ENCODE measurements around the gene ZNF609. TPM values are rescaled to one million over a fixed set of nuclear protein-coding genes. Genes with fewer than 3 reads are reported as not detected.
"Not testable (repeated sequence)": the region's sequence is repeated elsewhere in the genome, so short reads cannot be mapped to it uniquely, and the experiment has no call there.

The ZNF609 gene
- total and polyA plus RNA-seq, 2 experiments from 2014 or later, result 6.3 to 11.3 TPM

GRCh38 chr15:64624242-64624641, 163.9 kb downstream of the ZNF609 start:
- Histone ChIP-seq H3K36me3 (ENCODE audit: low read depth) (no peaks in the 10 kb centered on the region), H3K4me2 (ENCODE audit: unreplicated experiment) (no peak overlapping the region), H3K27ac (no peak overlapping the region), H3K79me2 (ENCODE audit: insufficient read depth) (peaks cover 82% of the 10 kb centered on the region), H2AFZ (no peak overlapping the region), H3K9me3 (ENCODE audit: low read depth) (no peaks in the 10 kb centered on the region), H3K27me3 (replicated peaks; ENCODE audit: insufficient read depth) (no peaks in the 10 kb centered on the region), H3K4me3 (no peak overlapping the region), H3K9ac (no peak overlapping the region), H4K20me1 (ENCODE audit: insufficient read depth) (peaks cover 10% of the 10 kb centered on the region; the same call in 1 of the 2 replicates), H3K9me2 (ENCODE audit: insufficient read depth) (no peaks in the 10 kb centered on the region), H3F3A (ENCODE audit: insufficient read depth) (peaks cover 37% of the 10 kb centered on the region), H3K4me1 (ENCODE audit: insufficient read depth) (peaks cover 24% of the 10 kb centered on the region)
- DNase-seq, result no peak
- in situ Hi-C loops (cut with MboI), result no loop called here
- WGBS, 2 experiments (ENCODE audit: low coverage in 1 of 2, low lambda C conversion rate in 2 of 2, missing lambda C conversion rate in 2 of 2), result 98 to 100% methylated on average over 2 of the region's 2 CpGs
- TF ChIP-seq EZH2phosphoT487 (IDR thresholded peaks at IDR 0.05; ENCODE audit: insufficient read depth, low read depth) (no peak), EZH2 (IDR thresholded peaks at IDR 0.05; ENCODE audit: insufficient read depth, poor library complexity, severe bottlenecking) (no peak)

GRCh38 chr15:64629063-64629462, 168.7 kb downstream of the ZNF609 start:
- Histone ChIP-seq H3K9me2 (ENCODE audit: insufficient read depth) (no peaks in the 10 kb centered on the region), H3K4me3 (no peak overlapping the region), H3K4me2 (ENCODE audit: unreplicated experiment) (no peak overlapping the region), H3K4me1 (ENCODE audit: insufficient read depth) (no peaks in the 10 kb centered on the region), H3F3A (ENCODE audit: insufficient read depth) (no peaks in the 10 kb centered on the region), H3K9me3 (ENCODE audit: low read depth) (no peaks in the 10 kb centered on the region), H3K27ac (no peak overlapping the region), H3K36me3 (ENCODE audit: low read depth) (0 out of 2 replicates have a peak, but pooled peaks cover 5% of the 10 kb centered on the region), H3K27me3 (replicated peaks; ENCODE audit: insufficient read depth) (no peaks in the 10 kb centered on the region), H2AFZ (no peak overlapping the region), H3K79me2 (ENCODE audit: insufficient read depth) (peaks cover 89% of the 10 kb centered on the region), H4K20me1 (ENCODE audit: insufficient read depth) (no peaks in the 10 kb centered on the region), H3K9ac (no peak overlapping the region)
- in situ Hi-C loops (cut with MboI), result no loop called here
- DNase-seq, result no peak
- no peak for TF ChIP-seq EZH2 (IDR thresholded peaks at IDR 0.05; ENCODE audit: insufficient read depth, poor library complexity, severe bottlenecking)
- no peak for TF ChIP-seq EZH2phosphoT487 (IDR thresholded peaks at IDR 0.05; ENCODE audit: insufficient read depth, low read depth)
- WGBS, 2 experiments (ENCODE audit: low coverage in 1 of 2, low lambda C conversion rate in 2 of 2, missing lambda C conversion rate in 2 of 2), result 96 to 100% methylated on average over 2 of the region's 2 CpGs

GRCh38 chr15:64630396-64631107, 170.2 kb downstream of the ZNF609 start:
- 0 out of 2 replicates have a peak, but pooled peaks cover 5% of the 10 kb centered on the region for H3K36me3 ChIP-seq (ENCODE audit: low read depth)
- peaks cover 8% of the 10 kb centered on the region; the same call in 1 of the 2 replicates for H3F3A ChIP-seq (ENCODE audit: insufficient read depth)
- no peaks in the 10 kb centered on the region for H3K9me2 ChIP-seq (ENCODE audit: insufficient read depth)
- whole genome bisulfite sequencing, 2 experiments (ENCODE audit: low coverage in 1 of 2, low lambda C conversion rate in 2 of 2, missing lambda C conversion rate in 2 of 2), result 74% methylated on average over 3 of the region's 3 CpGs
- H3K27me3 ChIP-seq (replicated peaks; ENCODE audit: insufficient read depth), result no peaks in the 10 kb centered on the region
- H3K4me2 ChIP-seq (ENCODE audit: unreplicated experiment), result no peak overlapping the region
- H3K9ac ChIP-seq, result no peak overlapping the region
- H3K4me1 ChIP-seq (ENCODE audit: insufficient read depth), result peaks cover 11% of the 10 kb centered on the region
- no peaks in the 10 kb centered on the region for H3K9me3 ChIP-seq (ENCODE audit: low read depth)
- no peaks in the 10 kb centered on the region for H4K20me1 ChIP-seq (ENCODE audit: insufficient read depth)
- peaks cover 90% of the 10 kb centered on the region for H3K79me2 ChIP-seq (ENCODE audit: insufficient read depth)
- no peak overlapping the region for H3K27ac ChIP-seq
- H3K4me3 ChIP-seq, result no peak overlapping the region
- DNase-seq, result no peak
- TF ChIP-seq EZH2phosphoT487 (IDR thresholded peaks at IDR 0.05; ENCODE audit: insufficient read depth, low read depth) (no peak), EZH2 (IDR thresholded peaks at IDR 0.05; ENCODE audit: insufficient read depth, poor library complexity, severe bottlenecking) (no peak)
- H2AFZ ChIP-seq, result no peak overlapping the region
- in situ Hi-C loops (cut with MboI), result no loop called here

GRCh38 chr15:64632639-64633038, 172.3 kb downstream of the ZNF609 start:
- 76 to 88% methylated on average over 3 of the region's 3 CpGs for WGBS, 2 experiments (ENCODE audit: low coverage in 1 of 2, low lambda C conversion rate in 2 of 2, missing lambda C conversion rate in 2 of 2)
- in situ Hi-C loops (cut with MboI); H3K4me2 ChIP-seq (ENCODE audit: unreplicated experiment): not testable (repeated sequence)

More at GRCh38 chr15:64632639-64633038, 172.3 kb downstream of the ZNF609 start:
- H3F3A ChIP-seq (ENCODE audit: insufficient read depth), result peaks cover 12% of the 10 kb centered on the region; the same call in 1 of the 2 replicates
- H3K9me2 ChIP-seq (ENCODE audit: insufficient read depth); DNase-seq; H3K27ac ChIP-seq; H2AFZ ChIP-seq; H3K4me3 ChIP-seq; H3K9me3 ChIP-seq (ENCODE audit: low read depth); H3K27me3 ChIP-seq (replicated peaks; ENCODE audit: insufficient read depth); H3K9ac ChIP-seq; H4K20me1 ChIP-seq (ENCODE audit: insufficient read depth): not testable (repeated sequence)
- peaks cover 94% of the 10 kb centered on the region for H3K79me2 ChIP-seq (ENCODE audit: insufficient read depth)
- H3K4me1 ChIP-seq (ENCODE audit: insufficient read depth), result peaks cover 15% of the 10 kb centered on the region
- H3K36me3 ChIP-seq (ENCODE audit: low read depth), result peaks cover 13% of the 10 kb centered on the region; the same call in 1 of the 2 replicates
